ENCODE data around the gene LRRC51.
"Not testable (repeated sequence)": the region's sequence is repeated elsewhere in the genome, so short reads cannot be mapped to it uniquely, and the experiment has no call there.

The LRRC51 gene

GRCh38 chr11:72111300-72112142 lies 30.9 kb downstream of the LRRC51 start:
- FAIRE-seq = no peak

GRCh38 chr11:72112143-72112977 lies 31.7 kb downstream of the LRRC51 start, which contains the start of gene ANAPC15:
Gene ANAPC15 (minus strand): TSS chr11:72112695. CDS start chr11:72111276, 1,419 bp downstream.
- FAIRE-seq = peak; percentile 99

- FAIRE-seq = no peak
These were observed 32.5 kb downstream of the LRRC51 start for GRCh38 chr11:72112978-72113808.

GRCh38 chr11:72114570-72114969 lies 33.9 kb downstream of the LRRC51 start:
- no peak for FAIRE-seq

- FAIRE-seq = no peak
These were observed 35.5 kb downstream of the LRRC51 start for GRCh38 chr11:72116019-72116755.

GRCh38 chr11:72119198-72119597 lies 38.5 kb downstream of the LRRC51 start:
- FAIRE-seq = no peak

GRCh38 chr11:72120930-72121329 lies 40.3 kb downstream of the LRRC51 start:
- FAIRE-seq = no peak

- no peak for FAIRE-seq
These were observed 42.0 kb downstream of the LRRC51 start for GRCh38 chr11:72122607-72123006.

- no peak for FAIRE-seq
These were observed 42.5 kb downstream of the LRRC51 start for GRCh38 chr11:72123117-72123653.

GRCh38 chr11:72124046-72124445 lies 43.4 kb downstream of the LRRC51 start:
- no peak for FAIRE-seq

- FAIRE-seq = no peak
These were observed 45.3 kb downstream of the LRRC51 start for GRCh38 chr11:72125956-72126355.

- no peak for FAIRE-seq
These were observed 47.3 kb downstream of the LRRC51 start for GRCh38 chr11:72127923-72128322.

- no peak for FAIRE-seq
These were observed 48.7 kb downstream of the LRRC51 start for GRCh38 chr11:72129381-72129780.

GRCh38 chr11:72132646-72133045 lies 52.0 kb downstream of the LRRC51 start:
- FAIRE-seq = no peak

- FAIRE-seq = not testable (repeated sequence)
These were observed 54.8 kb downstream of the LRRC51 start, which contains the start of gene FOLR3 for GRCh38 chr11:72135473-72135872. Gene FOLR3 (plus strand): TSS chr11:72135725. CDS start chr11:72135953, 228 bp downstream.

GRCh38 chr11:72135891-72136683 lies 55.4 kb downstream of the LRRC51 start:
- no peak for FAIRE-seq

- no peak for FAIRE-seq
These were observed 56.1 kb downstream of the LRRC51 start for GRCh38 chr11:72136684-72137262.

GRCh38 chr11:72138821-72139390 lies 58.3 kb downstream of the LRRC51 start:
- no peak for FAIRE-seq

GRCh38 chr11:72139500-72139899 lies 58.9 kb downstream of the LRRC51 start:
- FAIRE-seq = no peak

GRCh38 chr11:72140661-72141060 lies 60.0 kb downstream of the LRRC51 start:
- no peak for FAIRE-seq

Data from A204.1 (cell line).